Right cardiac atrium (tissue), 5 donors: ENCODE results near the gene PDE3B. TPM values are rescaled to one million over a fixed set of nuclear protein-coding genes. Genes with fewer than 3 reads are reported as not detected.
"Not testable (repeated sequence)": the region's sequence is repeated elsewhere in the genome, so short reads cannot be mapped to it uniquely, and the experiment has no call there.

Source experiments
- ATAC-seq, 2 donors: fragments of 200-7000 bp; cut with Tn5 transposase; one replicate each; pipeline versions ENCODE4 v1.8.0 to v1.9.1; 2020; ENCODE audit warnings: moderate library complexity in 2 of 2, mild to moderate bottlenecking in 1 of 2
- DNase-seq, 3 donors: peaks; one replicate each; pipeline ENCODE4 v3.0.0-alpha.2; 2020
- H3K27ac ChIP-seq: one replicate; pipeline ENCODE4 v1.5.1; 2013; ENCODE audit warnings: mild to moderate bottlenecking, low read length, control low read depth, moderate library complexity
- H3K27me3 ChIP-seq: one replicate; pipeline ENCODE4 v1.6.1; 2013; ENCODE audit not compliant: control insufficient read depth, insufficient read depth
- H3K4me1 ChIP-seq: one replicate; pipeline ENCODE4 v1.6.1; 2013; ENCODE audit warnings: low read length; ENCODE audit not compliant: control insufficient read depth, insufficient read depth
- H3K4me3 ChIP-seq: one replicate; pipeline ENCODE4 v1.5.1; 2013; ENCODE audit warnings: low read length, control low read depth
- H3K9me3 ChIP-seq: one replicate; pipeline ENCODE4 v1.6.1; 2013; ENCODE audit warnings: low read length; ENCODE audit not compliant: control insufficient read depth
- WGBS: extraction: QIAGEN DNeasy Blood & Tissue Kit; methylation state at CpG from one replicate; pipeline ENCODE4 v1.1.7; 2013; 5-methylcytosine and 5-hydroxymethylcytosine counted together
- intact Hi-C, 4 donors: fragments of 100-400 bp; cut with DNase I; formaldehyde crosslinking; loops; one replicate each; pipeline versions ENCODE4 v1.11.0 to v1.14.0; 2022 to 2023
- polyA plus RNA-seq: library from polyadenylated mRNA; stranded (reverse); fragments of 200-250 nt; gene quantifications from one replicate; pipeline ENCODE4 v1.2.3, GENCODE V29; 2013
- total RNA-seq, 4 donors: library from RNA; stranded (reverse); fragmentation: NEBNext Ultra II Directional; extraction: Animal tissue kit (Norgen Biotek cat#: 25700); gene quantifications; one replicate each; pipeline ENCODE4 v1.2.1, GENCODE V29; 2021
- donor health status: healthy with polysubstance abuse.
- donor health status: DM: no; HTN: yes; CAD: no.
- donor health status: DM: no; HTN: no; CAD: no.
- donor health status: DM: no; HTN: yes; CAD: no; lungs with severe emphysema.
- donor health status: DM: yes; HTN: yes; CAD: no.

The PDE3B gene
- total and polyA plus RNA-seq, 5 donors, result 4.9 to 18.6 (median 9.1) TPM

GRCh38 chr11:14861680-14862079 lies 218.1 kb downstream of the PDE3B start:
- Histone ChIP-seq H3K27ac (no peak overlapping the region), H3K4me3 (no peak overlapping the region), H3K9me3 (no peaks in the 10 kb centered on the region), H3K27me3 (no peaks in the 10 kb centered on the region), H3K4me1 (no peaks in the 10 kb centered on the region)
- intact Hi-C loops, result no loop called here
- DNase-seq (no peak), ATAC-seq (no peak)
- WGBS, result 100% methylated on average over 1 of the region's 1 CpG

GRCh38 chr11:14863775-14864174 lies 220.2 kb downstream of the PDE3B start:
- H3K4me3 ChIP-seq, H3K9me3 ChIP-seq, H3K27ac ChIP-seq, ATAC-seq, H3K4me1 ChIP-seq, DNase-seq, intact Hi-C loops, H3K27me3 ChIP-seq: not testable (repeated sequence)
- 98% methylated on average over 4 of the region's 4 CpGs for whole genome bisulfite sequencing

GRCh38 chr11:14872032-14872431 lies 228.4 kb downstream of the PDE3B start:
- Histone ChIP-seq H3K27ac (no peak overlapping the region), H3K27me3 (no peaks in the 10 kb centered on the region), H3K9me3 (no peaks in the 10 kb centered on the region), H3K4me3 (no peak overlapping the region), H3K4me1 (no peaks in the 10 kb centered on the region)
- intact Hi-C loops, result no loop called here
- no peak for DNase-seq
- ATAC-seq, result no peak

GRCh38 chr11:14873632-14874031 lies 230.0 kb downstream of the PDE3B start:
- H3K27ac ChIP-seq, result no peak overlapping the region
- H3K27me3 ChIP-seq, result no peaks in the 10 kb centered on the region
- ATAC-seq, result no peak
- DNase-seq, result no peak
- 82% methylated on average over 4 of the region's 4 CpGs for WGBS
- no peaks in the 10 kb centered on the region for H3K9me3 ChIP-seq
- intact Hi-C loops, result no loop called here
- no peaks in the 10 kb centered on the region for H3K4me1 ChIP-seq
- no peak overlapping the region for H3K4me3 ChIP-seq

GRCh38 chr11:14875163-14875562 lies 231.6 kb downstream of the PDE3B start:
- intact Hi-C loops, result no loop called here
- Histone ChIP-seq H3K4me3 (no peak overlapping the region), H3K4me1 (no peaks in the 10 kb centered on the region), H3K27me3 (no peaks in the 10 kb centered on the region), H3K9me3 (no peaks in the 10 kb centered on the region), H3K27ac (no peak overlapping the region)
- 99% methylated on average over 5 of the region's 5 CpGs for WGBS
- ATAC-seq, result no peak
- DNase-seq, result no peak

GRCh38 chr11:14881576-14882193 lies 238.1 kb downstream of the PDE3B start:
- no peaks in the 10 kb centered on the region for H3K27me3 ChIP-seq
- ATAC-seq (no peak), DNase-seq (no peak)
- H3K4me1 ChIP-seq, result no peaks in the 10 kb centered on the region
- WGBS, result 96% methylated on average over 2 of the region's 2 CpGs
- H3K27ac ChIP-seq, result no peak overlapping the region
- no peak overlapping the region for H3K4me3 ChIP-seq
- no peaks in the 10 kb centered on the region for H3K9me3 ChIP-seq
- intact Hi-C loops, result no loop called here

GRCh38 chr11:14882196-14882595 lies 238.6 kb downstream of the PDE3B start:
- DNase-seq (no peak), ATAC-seq (no peak)
- Histone ChIP-seq H3K4me3 (no peak overlapping the region), H3K4me1 (no peaks in the 10 kb centered on the region), H3K9me3 (no peaks in the 10 kb centered on the region), H3K27ac (no peak overlapping the region), H3K27me3 (no peaks in the 10 kb centered on the region)
- WGBS, result 95% methylated on average over 1 of the region's 1 CpG
- intact Hi-C loops, result no loop called here

- 94% methylated on average over 1 of the region's 1 CpG for WGBS
- H3K4me1 ChIP-seq, DNase-seq, H3K27me3 ChIP-seq, H3K27ac ChIP-seq, ATAC-seq, H3K9me3 ChIP-seq, intact Hi-C loops, H3K4me3 ChIP-seq: not testable (repeated sequence)
These were observed 240.1 kb downstream of the PDE3B start for GRCh38 chr11:14883683-14884082.

GRCh38 chr11:14884667-14885273 lies 241.2 kb downstream of the PDE3B start:
- 92% methylated on average over 1 of the region's 1 CpG for WGBS
- ATAC-seq (no peak), DNase-seq (no peak)
- Histone ChIP-seq H3K9me3 (no peaks in the 10 kb centered on the region), H3K27ac (no peak overlapping the region), H3K4me1 (no peaks in the 10 kb centered on the region), H3K4me3 (no peak overlapping the region), H3K27me3 (no peaks in the 10 kb centered on the region)
- intact Hi-C loops, result no loop called here

- Histone ChIP-seq H3K4me3 (no peak overlapping the region), H3K9me3 (no peaks in the 10 kb centered on the region), H3K4me1 (no peaks in the 10 kb centered on the region), H3K27me3 (no peaks in the 10 kb centered on the region), H3K27ac (no peak overlapping the region)
- intact Hi-C loops, result no loop called here
- DNase-seq (no peak), ATAC-seq (no peak)
- whole genome bisulfite sequencing, result 26% methylated on average over 1 of the region's 1 CpG
These were observed 242.9 kb downstream of the PDE3B start for GRCh38 chr11:14886513-14886912.

- Histone ChIP-seq H3K27me3 (no peaks in the 10 kb centered on the region), H3K4me3 (peak overlapping the region; percentile 71), H3K4me1 (no peaks in the 10 kb centered on the region), H3K27ac (peak overlapping the region; percentile 80), H3K9me3 (no peaks in the 10 kb centered on the region)
- DNase-seq (peak; percentile 89 to 95 (median 94)), ATAC-seq (peak; percentile 91 to 92)
- WGBS, result under 1% methylated on average over 67 of the region's 67 CpGs
- intact Hi-C loops, result loop anchor here in 2 of 4 donors (5.0 to 10.0 kb wide), 2 partner anchors 247 to 369 kb away; partner anchors contain the start of genes PDE3B (in 2 of the 2) and PSMA1 (in 1 of the 2)
These were observed 247.8 kb downstream of the PDE3B start for GRCh38 chr11:14891143-14892035.
